Measurements from ENCODE around the gene P3H4.

The P3H4 gene

GRCh38 chr17:41822216-41823140 lies 10.7 kb upstream of the P3H4 start:
- in situ Hi-C loops (cut with HindIII; ENCODE audit: low sequenced_read_pairs), result no loop called here

GRCh38 chr17:41821776-41822175 lies 10.0 kb upstream of the P3H4 start:
- in situ Hi-C loops (cut with HindIII; ENCODE audit: low sequenced_read_pairs), result no loop called here

- in situ Hi-C loops (cut with HindIII; ENCODE audit: low sequenced_read_pairs), result no loop called here
Measured at GRCh38 chr17:41818024-41818423, 6.3 kb upstream of the P3H4 start.

DNA sequence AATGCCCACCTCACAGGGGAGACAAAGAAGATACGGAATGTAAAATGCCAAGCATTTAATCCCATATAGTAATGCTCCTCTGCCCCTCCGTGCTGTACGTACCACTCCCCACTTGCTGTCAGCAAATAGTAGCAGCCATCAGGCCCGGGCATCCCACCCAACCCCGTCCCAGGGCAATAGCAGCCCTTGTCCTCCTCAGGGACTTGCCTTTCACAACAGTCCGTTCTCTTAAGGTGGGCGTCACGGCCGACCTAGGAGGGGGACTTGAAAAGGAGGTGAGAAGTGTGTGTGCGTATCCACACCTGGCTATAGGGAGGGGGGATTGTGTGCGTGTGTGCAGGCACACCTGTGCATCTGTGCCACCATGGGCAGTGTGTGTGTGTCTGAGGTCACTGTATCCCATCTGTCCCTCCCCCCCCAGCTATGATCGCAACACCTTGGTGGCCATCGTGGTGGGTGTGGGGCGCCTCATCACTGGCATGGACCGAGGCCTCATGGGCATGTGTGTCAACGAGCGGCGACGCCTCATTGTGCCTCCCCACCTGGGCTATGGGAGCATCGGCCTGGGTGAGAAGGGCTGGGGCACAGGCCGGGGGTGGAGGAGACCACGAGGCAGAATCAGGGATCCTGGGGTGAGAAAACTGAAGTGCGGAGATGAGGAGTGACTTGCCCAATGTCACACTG lies 5.0 kb upstream of the P3H4 start:
- in situ Hi-C loops (cut with HindIII; ENCODE audit: low sequenced_read_pairs), result no loop called here

DNA sequence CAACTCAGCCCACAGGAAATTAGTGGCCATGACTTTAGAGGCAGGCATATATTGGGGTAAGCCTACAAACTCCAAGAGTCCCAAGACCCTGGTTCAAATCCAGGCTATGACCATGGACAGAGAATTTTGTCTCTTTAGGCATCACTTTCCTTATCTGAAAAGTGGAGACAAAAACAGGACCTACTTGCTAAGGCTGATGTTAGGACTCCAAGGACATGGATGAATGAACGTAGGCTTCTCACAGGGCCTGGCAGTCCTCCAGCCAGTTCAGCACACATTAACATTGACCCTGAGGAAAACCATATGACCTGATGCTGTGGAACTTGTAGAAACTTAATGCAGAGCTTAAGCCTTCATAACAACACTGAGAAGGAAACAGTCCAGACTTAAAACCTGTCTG lies 2.4 kb upstream of the P3H4 start:
- in situ Hi-C loops (cut with HindIII; ENCODE audit: low sequenced_read_pairs), result no loop called here

DNA sequence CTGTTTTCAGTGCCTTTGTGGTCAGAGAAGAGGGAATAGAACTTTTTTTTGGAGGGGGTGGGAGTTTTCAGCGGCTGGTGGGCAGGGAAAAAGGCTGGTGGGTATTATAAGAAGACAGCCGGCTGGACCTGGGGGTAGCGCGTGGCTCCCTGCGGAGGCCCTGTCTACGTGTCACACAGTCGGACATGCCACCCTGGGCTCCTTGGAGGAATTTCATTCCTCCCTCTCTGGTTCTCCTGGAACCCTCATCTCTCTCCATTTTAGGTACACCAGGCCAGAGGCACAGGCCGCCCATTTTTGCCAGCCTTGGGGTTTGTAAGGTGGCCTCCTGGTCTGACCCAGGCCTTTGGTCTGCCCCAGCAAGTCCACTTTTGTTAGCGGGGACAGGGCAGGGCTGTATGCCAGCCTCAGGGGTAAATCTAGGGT lies 2.0 kb upstream of the P3H4 start:
- in situ Hi-C loops (cut with HindIII; ENCODE audit: low sequenced_read_pairs), result no loop called here

DNA sequence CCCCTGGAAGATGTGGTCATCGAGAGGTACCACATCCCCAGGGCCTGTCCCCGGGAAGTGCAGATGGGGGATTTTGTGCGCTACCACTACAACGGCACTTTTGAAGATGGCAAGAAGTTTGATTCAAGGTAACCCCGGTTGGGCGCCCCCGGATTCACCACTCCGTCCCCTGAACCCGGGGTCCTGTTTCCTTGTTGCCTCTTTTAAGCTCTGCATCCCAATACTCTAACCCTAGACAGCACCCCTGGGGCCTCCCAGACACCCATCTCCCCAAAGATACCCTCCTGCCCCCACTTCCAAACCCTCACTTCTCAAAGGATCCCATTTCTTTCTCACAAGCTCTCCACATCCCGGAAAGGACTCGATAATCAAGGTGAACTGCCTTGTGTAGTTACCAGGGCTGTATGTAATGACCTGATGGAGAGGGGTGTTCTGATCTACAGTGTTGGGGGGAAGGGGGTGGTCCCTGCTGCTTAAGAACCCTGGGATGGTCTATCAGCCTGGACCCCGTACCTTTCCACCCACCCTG lies 1.5 kb upstream of the P3H4 start:
- in situ Hi-C loops (cut with HindIII; ENCODE audit: low sequenced_read_pairs), result no loop called here

DNA sequence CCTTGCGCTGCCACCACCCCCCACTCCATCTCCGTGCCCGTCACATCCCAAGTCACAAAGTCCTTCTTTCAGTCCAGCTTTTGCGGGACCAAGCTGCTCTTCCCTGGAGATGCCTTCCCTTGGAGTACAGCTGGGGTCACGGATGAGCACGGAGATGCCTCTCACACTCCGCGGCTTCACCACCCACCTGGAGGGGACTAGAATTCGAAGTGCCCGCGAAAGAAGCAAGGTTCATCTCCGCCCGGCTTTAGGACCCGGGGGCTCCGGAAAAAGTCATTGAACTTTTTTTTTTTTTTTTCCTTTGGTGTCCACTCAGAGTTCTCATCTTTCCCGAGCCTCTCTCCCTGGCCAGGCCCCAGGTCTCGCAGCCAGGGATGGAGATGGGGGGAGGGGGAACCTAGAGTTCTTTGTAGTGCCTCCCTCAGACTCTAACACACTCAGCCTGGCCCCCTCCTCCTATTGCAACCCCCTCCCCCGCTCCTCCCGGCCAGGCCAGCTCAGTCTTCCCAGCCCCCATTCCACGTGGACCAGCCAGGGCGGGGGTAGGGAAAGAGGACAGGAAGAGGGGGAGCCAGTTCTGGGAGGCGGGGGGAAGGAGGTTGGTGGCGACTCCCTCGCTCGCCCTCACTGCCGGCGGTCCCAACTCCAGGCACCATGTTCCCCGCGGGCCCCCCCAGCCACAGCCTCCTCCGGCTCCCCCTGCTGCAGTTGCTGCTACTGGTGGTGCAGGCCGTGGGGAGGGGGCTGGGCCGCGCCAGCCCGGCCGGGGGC lies 817 bp upstream of the P3H4 start, which contains the start of gene FKBP10:
Gene FKBP10 (plus strand): TSS at position 624 of the 771 bp plus-strand sequence. CDS start 31 bp downstream, at position 655.
- in situ Hi-C loops (cut with HindIII; ENCODE audit: low sequenced_read_pairs), result no loop called here

DNA sequence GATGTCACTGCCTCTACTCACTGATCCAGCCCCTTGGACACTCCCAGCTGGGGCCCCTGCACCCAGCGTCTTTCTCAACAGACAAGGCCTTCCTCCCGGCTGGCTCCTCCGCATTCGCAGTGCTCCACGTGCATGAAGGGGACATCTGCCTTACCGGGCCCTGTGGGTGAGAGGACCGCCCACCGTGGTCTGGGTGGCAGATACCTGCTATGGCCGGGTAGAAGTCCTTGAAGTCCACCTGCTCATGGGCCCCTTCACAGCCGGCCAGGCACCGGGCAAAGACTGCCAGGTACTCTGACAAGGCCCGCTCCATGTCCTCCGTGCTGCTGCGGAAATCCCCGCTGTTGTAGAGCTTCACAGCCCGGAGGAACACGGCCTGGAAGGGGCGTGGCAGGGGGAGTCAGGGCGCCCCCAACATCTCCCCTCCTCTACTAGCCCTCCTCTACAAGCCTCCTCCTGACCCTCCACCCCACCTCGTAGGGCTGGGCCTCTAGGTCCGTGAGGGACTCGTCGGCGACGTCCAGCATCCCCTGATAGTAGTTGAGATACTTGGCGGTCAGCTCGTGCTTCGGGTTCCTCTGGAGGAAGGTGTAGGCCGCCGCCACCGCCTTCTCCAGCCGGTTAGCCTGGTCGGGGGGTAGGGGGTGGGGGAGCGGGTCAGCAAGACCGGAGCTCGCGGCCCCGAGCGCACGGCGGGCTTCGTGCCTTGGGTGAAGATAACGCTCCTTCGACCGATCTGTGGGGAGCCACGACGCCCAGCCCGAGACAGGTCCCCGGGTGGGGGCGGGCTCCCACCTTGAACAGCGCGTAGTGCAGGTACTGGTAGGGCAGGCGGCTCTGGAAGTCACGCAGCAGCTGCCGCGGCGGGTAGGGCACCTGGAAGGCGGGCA lies 845 bp downstream of the P3H4 start:
- in situ Hi-C loops (cut with HindIII; ENCODE audit: low sequenced_read_pairs), result no loop called here

DNA sequence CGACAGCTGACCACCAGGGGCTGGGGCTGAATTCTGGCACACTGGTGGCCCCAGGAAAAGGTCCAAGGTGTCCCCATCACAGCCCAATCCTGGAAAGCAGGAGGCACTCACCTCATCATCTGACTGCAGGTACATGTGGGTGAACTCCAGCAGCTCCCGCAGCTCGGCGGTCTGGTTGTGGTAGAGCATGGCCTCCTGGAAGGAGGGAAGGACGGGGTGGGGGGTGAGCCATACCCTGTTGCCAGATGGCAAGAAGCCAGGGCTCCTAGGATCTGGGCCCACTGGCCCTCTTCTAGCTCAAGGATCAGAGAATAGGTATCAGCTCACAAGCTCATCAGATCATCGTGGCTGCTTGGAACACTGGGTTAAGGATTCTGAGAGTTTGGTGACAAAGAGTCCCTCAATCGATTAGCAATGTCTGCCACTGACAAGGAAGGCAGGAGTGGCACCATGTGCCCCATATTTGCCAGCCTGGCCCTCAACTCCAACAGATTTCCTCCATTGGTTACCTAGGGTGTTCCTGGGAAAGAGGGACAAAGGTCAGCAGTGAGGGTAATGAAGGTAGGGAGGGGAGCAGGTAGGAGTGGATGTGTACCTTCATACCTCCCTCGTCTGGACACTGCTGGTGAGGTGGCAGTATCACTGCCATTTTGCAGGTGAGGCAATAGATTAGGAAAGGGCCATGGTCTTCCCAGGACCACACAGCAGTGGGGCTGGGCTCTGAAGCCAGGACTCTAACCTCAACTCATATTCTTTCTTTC lies 4.9 kb downstream of the P3H4 start:
- in situ Hi-C loops (cut with HindIII; ENCODE audit: low sequenced_read_pairs), result loop anchor here (10.0 kb wide), 1 partner anchor 82 kb away; no protein-coding TSS in a partner anchor

DNA sequence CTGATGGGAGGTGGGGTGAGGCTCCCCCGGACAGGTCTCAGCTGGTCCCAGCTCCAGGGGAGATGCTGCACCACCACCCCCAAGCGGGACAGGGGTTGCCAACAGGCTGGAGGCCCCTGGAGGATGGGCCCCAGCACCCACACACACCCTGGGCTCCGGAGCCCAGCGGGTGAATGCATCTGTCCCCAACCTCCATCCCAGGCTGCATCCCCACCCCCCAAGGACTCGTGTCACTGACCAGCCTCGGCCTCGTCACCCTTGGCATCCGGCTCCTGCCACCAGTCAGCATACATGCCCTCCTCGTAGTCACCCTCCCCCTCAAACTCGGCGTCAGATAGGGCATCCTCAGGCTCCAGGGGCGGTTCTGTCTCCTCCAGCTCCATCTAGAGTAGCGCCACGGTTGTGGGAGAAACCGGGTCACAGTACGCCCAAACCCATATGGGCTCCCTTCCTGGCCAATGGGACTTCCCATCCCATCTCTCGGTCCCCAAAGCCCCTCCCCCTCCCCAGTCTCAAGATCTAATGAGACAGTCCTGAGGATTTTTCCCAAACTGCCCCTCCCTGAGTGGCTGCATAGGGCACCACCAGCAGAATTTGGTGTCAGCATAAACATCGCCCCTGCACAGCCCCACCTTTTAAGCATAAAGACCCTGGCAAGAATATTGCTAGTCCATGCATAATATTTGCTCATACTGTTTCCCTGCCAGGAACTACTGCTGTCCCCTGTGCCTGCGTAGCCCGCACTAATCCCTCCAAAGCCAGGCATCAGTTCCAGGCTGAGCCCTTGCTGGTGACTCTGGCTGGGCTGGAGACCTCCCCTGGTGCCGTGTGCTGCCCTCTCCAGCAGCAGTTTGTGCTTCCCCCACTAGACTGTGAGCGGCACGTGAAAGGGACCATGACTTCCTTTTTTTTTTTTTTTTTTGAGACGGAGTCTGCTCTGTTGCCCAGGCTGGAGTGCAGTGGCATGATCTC lies 8.4 kb downstream of the P3H4 start:
- in situ Hi-C loops (cut with HindIII; ENCODE audit: low sequenced_read_pairs), result loop anchor here (10.0 kb wide), 1 partner anchor 79 kb away; no protein-coding TSS in a partner anchor

GRCh38 chr17:41801374-41802271 lies 10.1 kb downstream of the P3H4 start:
- in situ Hi-C loops (cut with HindIII; ENCODE audit: low sequenced_read_pairs), result loop anchor here (10.0 kb wide), 1 partner anchor 77 kb away; no protein-coding TSS in a partner anchor

GRCh38 chr17:41800601-41801373 lies 11.0 kb downstream of the P3H4 start:
- in situ Hi-C loops (cut with HindIII; ENCODE audit: low sequenced_read_pairs), result loop anchor here (10.0 kb wide), 1 partner anchor 76 kb away; no protein-coding TSS in a partner anchor

DNA sequence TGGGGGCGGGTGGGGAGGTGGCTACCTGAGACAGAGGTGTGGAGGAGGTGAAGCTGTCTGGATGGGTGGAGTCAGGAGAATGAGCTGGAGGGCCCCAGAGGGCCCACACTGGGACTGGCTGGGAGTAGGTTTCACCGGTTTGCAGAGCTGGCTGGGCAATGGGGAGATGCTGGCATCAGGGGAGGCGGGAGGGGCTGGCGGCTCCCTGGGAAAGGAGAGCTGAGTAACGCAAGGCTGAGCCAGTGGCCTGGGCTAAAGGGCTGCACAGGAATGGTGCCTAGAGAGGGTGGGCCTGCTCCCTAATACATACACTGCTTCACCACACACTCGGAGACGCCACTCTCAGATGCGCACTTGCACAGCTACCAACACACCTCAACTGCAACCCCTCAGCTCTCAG lies 12.4 kb downstream of the P3H4 start:
- in situ Hi-C loops (cut with HindIII; ENCODE audit: low sequenced_read_pairs), result no loop called here

DNA sequence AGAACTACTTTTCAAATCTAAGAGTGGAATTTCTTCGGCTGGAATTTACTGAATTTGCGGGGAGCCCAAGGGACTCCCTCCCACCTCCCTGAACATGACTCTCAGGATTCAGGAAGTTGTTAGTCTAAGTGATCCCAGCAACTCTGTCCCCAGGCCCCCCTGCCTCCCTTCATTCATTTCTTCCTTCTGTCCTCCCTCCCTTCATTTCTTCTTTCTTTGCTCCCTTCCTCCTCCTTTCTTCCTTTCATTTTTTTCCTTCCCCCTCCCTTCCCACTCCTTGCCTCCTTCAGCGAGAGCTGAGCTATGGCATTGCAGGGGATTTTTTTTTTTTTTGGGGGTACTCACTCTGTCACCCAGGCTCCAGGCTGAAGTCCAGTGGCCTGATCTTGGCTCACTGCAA lies 14.4 kb downstream of the P3H4 start:
- in situ Hi-C loops (cut with HindIII; ENCODE audit: low sequenced_read_pairs), result no loop called here

All from DLD1 (cell line).